Glomerular visceral epithelial cell (primary cell): ENCODE results near the gene MCRIP2.

ENCODE experiments used
- DNase-seq: peaks from one replicate; pipeline ENCODE4 v3.0.0-alpha.2; 2016; ENCODE audit errors: extremely low spot score

MCRIP2 gene

DNA sequence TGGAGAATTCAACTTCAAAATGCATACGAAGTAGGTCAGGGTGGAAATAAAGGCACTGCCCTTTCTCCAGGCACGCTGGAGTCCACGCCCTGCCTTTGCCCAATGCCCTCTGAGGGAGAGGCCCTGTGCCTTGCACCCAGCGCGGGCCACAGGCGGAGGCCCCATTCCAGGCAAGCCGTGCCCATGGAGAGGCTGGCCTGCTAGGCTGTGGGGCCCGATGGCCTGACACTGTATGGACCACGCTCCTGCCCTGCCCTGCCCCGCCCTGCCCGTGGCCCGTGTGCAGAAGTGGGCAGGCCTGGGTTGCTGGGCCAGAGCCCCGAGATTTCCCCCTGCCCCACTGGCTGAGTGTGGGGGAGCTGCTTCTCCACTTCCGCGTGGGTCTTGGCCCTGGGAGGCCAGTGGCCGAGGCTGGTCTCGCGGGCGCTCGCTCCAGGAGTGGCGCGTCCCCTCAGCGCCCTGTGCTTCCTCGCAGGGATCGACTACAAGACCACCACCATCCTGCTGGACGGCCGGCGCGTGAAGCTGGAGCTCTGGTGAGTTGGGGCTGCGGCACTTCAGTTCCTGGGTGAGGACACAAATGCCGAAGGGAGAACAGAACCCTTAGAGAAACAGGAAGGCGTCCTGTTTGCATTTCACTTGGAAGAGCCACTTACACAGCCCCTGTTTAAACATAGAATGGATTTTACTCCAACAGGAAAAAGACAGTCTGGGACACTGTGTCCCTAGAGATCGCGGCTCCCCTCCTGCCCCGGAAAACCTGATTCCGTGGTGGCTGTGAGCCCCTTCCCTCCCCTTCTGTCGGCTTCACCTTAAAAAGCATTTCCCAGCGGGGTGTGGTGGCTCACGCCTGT is 24.7 kb upstream of the MCRIP2 start:
- no peak for DNase-seq

DNA sequence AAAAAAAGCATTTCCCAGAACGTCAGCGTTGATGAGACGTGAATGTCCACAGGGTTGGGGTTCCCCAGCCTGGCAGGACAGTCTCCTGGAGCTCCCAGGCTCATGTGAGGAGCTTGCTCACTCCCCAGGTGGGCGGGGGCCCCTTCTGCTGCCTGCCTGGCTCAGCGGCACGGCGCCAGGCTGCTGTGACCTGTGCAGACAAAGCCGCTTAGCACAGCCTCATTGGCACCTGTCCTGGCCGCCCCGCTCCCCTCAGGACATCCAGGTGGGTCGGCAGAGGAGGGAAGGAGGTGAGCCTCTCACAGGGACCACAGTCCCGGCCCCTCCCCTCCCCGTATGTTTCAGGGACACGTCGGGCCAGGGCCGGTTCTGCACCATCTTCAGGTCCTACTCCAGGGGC is 23.8 kb upstream of the MCRIP2 start:
- no peak for DNase-seq

DNA sequence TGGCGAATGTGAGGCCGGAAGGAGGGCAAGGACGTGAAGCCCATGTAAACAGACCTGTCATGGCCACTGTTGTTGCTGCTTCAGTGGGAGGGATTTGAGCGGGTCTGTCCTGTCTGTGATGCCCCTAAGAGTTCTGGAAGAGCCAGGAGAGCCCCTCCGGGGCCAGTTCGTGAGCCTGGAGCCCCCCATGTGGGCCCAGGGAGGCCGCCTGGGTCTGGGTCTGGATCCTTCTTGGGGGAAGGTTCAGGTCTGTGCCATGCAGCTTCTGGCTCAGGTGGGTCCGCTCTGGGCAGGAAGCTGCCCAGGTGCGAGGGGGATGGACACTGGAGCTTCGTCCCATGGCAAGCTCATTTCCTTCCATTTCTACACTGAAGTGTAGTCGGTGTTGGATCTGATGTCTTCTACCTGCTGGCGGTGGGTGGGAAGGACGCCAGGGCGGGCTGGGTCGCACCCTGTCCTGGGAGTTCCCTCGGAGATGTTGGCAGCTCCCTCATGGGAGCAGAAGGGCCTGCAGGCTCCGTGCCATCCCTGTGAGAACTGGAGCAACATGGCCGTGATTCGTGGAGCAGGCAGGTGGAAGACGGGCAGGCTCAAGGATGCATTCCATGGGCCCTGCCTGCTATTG is 22.0 kb upstream of the MCRIP2 start:
- DNase-seq, result no peak

DNA sequence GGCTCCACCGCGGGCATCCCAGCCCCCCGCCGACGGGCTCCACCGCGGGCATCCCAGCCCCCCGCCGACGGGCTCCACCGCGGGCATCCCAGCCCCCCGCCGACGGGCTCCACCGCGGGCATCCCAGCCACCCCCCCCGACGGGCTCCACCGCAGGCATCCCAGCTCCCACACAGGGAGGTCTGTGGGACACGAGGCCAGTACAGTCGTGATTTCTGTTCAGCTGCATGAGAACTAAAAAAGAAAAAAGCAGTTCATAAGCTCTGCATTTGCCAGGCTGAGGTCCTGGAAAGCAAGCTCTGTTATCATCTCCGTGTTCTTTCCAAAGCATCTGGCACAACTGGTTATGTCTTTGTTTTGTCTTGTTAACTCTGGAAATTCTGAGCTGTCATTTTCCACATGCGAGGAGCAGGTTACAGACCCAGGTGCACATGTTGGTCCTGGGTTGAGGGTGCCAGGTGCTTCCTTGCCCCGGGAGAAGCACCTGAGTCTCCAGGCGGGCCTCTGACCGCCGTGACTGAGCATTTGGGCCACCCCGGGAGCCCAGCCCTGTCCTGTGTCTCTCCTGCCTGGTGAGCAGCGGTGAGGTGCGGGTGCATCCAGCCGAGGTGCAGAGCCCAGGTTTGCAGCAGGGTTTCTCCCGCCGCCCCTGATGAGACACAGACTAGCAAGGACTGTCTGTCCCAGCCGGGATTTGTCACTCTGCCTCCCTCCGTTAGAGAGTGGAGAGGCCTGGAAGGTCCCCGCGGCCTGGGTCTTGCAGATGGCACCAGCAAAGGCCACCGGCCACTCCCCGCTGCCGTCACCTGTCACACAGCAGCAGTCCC is 20.7 kb upstream of the MCRIP2 start:
- DNase-seq, result no peak

DNA sequence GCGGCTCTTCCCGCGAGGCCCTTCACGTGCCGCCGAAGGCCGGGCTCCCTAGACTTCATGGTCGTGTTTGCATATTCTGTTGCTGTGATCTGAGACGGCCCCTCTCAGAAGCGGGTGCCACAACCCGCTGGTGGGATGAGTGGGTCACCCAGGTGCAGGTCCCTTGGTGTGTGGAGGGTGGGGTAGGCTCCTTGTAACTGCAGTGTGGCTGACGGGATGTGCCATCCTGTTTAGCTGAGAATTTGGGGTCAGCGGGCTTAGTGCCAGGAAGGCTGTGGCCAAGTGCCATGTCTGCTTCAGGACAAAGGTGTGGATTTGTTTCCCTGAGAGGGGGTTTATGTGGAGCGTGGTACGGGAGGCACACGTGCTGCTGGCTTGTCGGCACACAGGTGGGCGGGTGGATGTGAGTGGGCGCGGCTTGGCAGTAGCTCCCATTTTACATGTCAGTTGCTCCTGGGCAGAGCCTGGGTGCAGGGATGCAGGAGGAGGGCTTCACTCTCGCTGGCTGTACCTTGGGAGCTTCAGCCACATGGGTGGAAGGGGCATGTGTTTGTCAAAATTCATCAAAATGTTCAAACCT is 20.0 kb upstream of the MCRIP2 start:
- no peak for DNase-seq

DNA sequence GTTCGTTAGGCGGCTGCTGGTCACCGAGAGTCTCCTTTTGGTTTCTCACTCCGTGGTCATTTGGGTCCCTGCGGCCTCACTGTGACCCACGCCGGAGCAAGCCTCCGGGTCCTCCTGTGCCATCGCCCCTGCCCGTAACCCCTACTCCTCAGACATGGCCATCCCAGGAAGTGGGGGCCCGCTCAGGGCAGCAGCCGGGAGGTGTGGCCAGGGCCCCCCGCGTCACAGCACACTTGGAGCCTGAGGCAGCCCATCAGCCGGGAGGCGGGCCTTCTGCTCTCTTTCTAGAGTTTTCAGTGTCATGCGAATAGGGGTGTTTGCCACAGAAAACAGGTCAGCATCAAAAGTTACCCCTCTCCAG is 18.7 kb upstream of the MCRIP2 start:
- no peak for DNase-seq

DNA sequence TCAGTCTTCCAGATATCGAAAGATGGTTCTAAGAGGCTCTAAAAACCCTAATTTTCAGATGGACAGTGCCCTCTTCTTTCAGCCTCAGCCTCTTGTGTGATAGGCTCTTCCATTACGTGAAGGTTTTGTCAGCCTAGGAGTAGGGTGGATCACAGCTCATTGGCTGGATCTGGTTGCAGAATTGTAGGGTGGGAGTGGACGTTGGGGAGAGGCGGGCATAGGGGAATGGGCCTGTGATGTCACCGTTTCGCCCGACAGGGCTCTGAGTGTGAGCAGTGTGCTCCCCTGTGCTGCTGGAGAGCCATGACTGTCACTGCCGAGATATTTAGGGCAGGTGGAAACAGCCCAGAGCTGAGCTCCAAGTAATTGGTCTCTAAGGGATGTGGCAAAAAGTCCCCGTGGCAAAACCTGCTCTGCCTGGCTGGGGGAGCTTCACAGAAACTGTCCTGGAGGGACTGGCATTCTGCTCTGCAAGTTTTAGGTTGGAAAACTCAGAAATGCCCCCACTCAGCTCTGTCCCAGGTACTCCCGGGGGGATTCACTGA is 17.0 kb upstream of the MCRIP2 start:
- no peak for DNase-seq

DNA sequence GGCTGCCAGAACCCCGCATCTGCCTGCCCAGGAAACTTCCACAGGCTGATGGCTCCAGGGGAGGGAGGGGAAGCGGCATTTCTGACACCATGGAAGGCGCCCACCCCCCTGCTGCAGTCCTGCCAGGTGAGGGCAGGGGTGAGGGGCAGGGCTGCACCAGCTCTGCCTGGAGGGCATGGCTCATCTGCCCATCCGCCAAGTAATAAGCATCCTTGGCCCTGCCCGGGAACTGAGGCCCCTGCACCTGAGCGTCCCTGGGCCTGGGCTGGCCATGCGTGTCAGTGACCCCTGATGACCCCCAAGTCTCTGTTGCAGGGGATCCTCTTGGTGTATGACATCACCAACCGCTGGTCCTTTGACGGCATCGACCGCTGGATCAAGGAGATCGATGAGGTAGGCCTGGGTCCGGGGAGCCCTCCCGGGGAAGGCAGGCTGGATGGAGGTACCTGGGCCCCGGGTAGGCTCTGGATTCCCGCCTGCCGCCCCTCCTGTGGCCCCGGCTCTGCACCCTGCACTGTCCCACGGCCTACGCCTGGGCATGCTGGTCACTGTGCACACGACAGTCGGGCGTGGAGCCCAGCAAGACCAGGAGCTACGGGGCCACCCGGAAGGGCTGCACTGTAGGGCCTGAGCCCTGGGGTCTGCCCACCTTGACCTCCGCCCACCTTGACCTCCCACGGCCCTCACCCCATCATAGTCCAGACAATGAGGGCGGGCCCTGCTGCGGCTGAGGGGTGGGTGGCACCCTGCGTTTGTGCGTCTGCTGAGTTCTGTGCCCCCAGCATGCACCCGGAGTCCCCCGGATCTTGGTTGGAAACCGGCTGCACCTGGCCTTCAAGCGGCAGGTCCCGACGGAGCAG is 16.3 kb upstream of the MCRIP2 start:
- DNase-seq, result no peak

DNA sequence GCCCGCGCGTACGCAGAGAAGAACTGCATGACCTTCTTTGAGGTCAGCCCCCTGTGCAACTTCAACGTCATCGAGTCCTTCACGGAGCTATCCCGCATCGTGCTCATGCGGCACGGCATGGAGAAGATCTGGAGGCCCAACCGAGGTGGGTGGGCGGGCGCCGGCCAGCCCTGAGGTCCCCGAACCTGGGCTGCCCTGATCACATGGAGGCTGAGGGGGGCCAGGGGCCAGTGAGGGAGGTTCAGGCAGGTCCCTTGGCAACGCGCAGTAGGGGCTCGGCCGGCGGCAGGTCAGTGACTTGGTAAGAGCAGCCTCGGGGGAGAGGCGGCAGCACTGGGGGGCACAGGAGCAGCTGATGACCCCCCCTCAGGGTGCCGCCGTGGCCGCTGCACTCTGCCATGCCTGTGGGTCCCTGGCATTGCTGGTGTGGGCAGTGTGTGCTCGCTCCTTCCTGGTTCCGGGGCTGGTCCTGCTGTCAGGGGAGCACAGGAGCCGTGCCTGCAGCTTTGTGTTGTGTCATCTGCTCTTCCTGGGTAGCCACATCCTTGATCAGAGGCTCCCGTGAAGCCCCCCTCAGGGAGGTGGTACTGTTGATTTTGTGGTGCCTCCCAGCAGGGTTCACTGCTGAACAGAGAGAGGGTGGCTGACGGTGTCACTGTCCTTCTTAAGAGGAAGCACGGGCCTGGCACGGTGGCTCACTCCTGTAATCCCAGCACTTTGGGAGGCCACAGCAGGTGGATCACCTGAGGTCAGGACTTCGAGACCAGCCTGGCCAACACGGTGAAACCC is 15.5 kb upstream of the MCRIP2 start:
- DNase-seq, result no peak

DNA sequence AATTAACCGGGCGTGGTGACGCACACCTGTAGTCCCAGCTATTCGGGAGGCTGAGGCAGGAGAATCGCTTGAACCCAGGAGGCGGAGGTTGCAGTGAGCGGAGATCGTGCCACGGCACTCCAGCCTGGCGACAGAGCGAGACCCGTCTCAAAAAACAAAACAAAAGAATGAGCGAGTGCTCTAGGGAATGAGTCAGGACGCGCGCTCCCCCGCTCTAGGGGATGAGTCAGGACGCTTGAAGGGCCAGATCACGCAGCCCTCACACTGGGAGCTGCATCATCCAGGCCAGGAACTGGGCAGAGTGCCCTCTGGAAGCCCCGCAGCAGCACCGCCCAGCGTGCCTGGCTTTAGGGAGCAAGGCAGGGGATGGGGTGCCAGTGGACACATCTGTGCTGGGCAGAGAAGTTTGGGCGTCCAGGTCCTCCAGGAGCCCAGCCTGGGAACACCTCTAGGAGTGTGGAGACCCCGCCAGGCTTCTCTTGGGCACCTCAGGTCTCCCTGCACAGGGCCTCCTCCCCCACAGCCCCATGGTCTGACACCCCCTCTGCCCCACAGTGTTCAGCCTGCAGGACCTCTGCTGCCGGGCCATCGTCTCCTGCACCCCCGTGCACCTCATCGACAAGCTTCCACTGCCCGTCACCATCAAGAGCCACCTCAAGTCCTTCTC is 14.7 kb upstream of the MCRIP2 start:
- peak; percentile 91 for DNase-seq

DNA sequence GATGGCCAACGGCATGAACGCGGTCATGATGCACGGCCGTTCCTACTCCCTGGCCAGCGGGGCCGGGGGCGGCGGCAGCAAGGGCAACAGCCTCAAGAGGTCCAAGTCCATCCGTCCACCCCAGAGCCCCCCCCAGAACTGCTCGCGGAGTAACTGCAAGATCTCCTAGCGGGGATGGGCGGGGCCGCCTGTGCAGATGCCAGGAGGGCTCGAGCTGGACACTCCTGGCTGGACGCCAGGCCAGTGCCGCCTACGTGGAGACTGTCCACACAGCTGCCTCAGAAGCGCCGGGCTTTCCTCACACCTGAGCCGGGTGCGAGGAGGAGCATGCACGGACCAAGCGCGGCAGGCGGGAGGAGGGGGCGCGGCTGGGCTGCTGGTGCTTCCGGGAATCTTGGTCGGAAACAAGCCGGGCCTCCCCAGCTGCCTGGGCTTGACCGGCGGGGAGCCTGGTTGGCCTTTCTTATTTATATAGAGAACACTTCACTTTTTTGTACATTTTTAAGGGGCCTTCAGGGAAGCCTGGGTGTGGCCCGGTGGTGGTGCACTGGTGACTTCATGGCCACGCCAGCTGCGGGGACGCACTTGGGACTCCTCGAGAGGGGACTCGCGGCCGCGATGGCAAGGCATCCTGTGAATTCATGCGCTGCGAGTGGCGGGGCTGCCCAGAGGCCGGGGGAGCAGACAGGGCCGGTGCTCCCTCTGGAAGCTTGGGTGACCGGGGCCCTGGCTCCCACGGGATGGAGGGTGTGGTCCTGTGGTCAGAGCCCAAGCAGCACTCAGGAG is 14.0 kb upstream of the MCRIP2 start:
- DNase-seq, result peak; percentile 37

DNA sequence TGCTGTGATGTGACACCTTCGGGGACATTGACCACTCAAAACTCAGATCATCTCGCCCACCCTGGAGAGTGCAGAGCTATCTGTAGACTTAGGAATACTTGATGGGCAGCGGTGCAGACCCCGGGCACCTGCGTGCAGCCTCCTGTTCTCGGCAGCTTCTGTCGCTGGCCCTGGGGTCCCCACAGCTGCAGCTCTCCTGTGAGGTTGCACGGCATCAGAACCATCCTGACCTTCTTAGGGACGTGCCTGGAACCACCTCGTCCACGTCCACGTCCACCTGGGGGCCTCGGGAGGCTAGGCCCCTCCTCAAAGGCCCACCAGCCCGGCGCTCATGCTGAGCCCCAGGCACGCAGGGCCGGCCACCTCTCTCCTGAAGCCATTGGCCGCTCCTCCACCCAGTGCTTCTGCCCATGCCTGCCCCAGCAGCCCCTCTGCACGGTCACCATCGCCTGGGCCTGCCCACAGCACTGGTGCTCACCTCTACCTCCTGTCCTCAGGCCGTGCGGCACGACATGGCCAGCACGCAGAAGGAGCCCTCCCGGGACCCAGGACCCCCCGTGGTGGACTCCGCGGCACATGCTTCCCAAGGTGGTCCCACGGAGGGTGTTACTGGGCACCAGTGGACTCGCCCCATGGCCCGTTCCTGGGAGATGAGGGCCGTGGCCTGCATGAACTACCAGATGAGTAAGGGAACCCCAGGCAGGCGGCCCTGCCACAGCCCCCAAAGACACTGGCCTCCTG is 13.1 kb upstream of the MCRIP2 start:
- no peak for DNase-seq

DNA sequence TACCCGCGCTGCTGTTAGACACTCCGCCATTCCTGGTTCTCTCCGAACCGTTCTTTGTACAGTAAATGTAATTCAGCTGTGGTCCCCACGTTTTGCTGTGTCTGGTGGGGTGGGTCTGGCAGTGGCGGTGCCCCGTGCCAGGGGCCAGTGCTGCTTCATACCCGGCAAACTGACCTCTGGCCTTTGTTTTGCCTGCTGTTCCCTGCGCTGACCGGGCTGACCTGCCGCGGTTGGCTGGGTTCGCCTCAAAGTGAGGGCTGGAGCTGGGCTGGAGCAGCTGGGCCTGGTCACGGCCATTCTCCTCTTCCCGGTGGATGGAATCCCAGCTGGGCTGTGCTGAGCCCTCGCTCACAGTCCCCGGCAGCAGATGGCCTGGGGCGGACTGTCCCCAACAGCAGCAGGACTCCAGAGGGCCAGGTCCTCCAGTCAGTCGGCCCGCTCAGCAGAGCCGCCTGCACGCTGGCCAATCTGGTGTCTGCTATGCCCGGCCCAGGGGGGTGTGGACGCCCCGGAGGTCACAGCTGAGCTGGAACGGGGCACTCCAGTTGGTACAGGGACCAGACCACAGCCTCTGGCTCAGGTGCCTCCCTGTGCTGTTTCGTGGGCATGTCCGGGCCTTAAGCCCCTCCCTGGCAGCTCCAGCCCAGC is 12.3 kb upstream of the MCRIP2 start:
- DNase-seq, result no peak

DNA sequence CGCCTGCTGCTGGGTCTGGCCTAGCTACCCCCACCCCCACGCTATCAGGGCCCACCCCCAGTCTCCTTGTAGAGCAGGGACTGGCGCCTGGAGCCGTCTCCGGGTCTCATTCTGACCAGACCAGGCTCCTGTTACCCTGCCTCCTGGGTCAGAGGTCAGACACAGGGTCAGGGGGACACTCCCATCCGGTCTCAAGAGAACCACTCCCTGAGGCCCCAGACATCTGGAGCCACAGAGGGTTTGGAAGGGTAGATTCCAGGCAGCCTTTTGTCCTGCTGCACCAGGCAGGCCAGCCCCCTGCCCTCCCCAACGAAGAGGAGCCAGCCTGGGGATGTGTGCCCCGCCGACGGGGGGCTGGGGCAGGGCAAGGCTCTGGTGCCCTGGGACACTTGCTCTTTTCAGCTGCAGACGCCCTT is 11.8 kb upstream of the MCRIP2 start:
- DNase-seq, result no peak

DNA sequence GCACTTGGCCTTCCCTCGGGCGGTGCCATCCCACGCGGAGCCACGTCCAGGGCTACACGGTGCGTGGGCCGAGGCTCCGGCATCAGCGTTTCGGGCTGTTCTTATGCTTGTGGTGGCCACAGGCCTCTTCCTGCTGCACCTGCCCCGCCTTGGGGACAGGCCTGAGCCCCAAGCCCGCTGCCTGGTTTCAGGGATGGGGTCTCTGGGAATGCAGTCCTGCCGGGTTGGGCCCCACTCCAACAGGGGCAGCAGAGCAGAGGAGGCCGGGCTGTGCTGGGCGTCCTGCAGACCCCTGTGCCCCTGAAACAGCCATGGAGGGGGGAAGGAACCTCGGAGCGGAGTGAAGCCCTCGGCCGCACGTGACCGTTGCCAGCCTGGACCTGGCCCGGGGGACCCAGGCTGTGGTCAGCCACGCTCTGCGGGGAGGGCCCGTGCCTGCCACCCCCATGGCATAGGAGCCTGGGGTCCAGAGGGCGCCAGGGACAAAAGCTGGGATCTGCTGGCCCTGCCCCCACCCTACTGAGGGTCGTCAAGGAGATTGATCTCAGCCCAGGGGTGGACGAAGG is 11.3 kb upstream of the MCRIP2 start:
- DNase-seq, result no peak

DNA sequence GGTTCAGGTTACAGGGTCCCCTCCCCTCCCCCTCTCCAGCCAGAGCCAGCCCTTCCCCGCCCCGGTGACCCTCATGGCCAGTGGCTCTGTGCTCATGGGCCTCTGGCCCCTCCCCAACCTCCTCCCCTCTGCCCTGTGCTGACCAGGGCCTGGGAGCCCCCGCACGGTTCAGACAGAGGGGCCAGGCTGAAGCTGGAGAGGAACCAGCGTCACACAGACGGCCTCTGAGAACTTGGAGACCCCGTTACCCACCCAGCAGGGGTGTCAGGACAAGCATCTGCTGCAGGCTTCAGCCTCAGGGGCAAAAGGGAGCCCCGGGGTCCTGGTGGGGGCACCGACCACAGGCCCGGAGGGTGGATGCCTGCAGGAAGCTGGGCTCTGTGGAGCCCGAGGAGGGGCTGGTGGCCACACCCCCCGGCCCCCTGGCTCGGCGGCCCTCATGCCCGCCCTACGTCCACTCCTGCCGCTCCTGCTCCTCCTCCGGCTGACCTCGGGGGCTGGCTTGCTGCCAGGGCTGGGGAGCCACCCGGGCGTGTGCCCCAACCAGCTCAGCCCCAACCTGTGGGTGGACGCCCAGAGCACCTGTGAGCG is 10.7 kb upstream of the MCRIP2 start, which contains the start of gene WFIKKN1:
Gene WFIKKN1 (plus strand): TSS at position 171 of the 591 bp plus-strand sequence. CDS start 269 bp downstream, at position 440.
- peak; percentile 31 for DNase-seq
